ENCODE data around the gene NOS1AP.

DNA sequence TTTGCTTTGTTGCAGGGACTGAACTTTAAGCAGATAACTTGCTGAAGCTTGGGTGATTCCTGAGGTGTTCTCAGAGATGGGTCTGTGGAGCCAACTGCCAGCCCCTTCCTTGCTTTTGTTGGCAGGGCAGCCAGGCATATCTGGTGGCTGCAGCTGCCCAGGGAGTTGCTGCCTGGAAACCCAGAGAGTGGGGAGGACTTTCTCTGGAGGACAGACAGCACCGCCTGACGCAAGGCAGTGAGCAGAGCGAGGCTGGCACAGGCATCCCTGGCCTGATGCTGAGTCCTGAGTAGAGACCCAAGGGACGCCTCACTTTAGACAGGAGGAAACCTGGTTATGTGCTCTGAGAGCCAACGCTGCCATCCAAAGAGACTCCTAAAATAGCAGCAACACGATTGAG lies 36.1 kb upstream of the NOS1AP start:
- TF ChIP-seq, protein P1, sequence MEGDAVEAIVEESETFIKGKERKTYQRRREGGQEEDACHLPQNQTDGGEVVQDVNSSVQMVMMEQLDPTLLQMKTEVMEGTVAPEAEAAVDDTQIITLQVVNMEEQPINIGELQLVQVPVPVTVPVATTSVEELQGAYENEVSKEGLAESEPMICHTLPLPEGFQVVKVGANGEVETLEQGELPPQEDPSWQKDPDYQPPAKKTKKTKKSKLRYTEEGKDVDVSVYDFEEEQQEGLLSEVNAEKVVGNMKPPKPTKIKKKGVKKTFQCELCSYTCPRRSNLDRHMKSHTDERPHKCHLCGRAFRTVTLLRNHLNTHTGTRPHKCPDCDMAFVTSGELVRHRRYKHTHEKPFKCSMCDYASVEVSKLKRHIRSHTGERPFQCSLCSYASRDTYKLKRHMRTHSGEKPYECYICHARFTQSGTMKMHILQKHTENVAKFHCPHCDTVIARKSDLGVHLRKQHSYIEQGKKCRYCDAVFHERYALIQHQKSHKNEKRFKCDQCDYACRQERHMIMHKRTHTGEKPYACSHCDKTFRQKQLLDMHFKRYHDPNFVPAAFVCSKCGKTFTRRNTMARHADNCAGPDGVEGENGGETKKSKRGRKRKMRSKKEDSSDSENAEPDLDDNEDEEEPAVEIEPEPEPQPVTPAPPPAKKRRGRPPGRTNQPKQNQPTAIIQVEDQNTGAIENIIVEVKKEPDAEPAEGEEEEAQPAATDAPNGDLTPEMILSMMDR (IDR thresholded peaks at IDR 0.05) = no peak
- TF ChIP-seq POLR2A (IDR thresholded peaks at IDR 0.05) = no peak
